Caco-2 (cell line): ENCODE measurements around the gene PIKFYVE. TPM values are rescaled to one million over a fixed set of nuclear protein-coding genes. Genes with fewer than 3 reads are reported as not detected.

Source experiments
- BruUV-seq: library from RNA; stranded (reverse); fragments of 400-500 nt; replicated peaks from 2 replicates; lab custom pipeline; 2021; lab: Mats Ljungman, UMichigan
- CTCF ChIA-PET: fragments of 300-600 bp; sonication (Branson Sonifier 250); formaldehyde crosslinking; loops from one replicate; lab custom pipeline; 2022; ENCODE audit warnings: antibody characterized with exemption; lab: Charles Lee
- POLR2A ChIA-PET: fragments of 300-600 bp; sonication (Branson Sonifier 250); formaldehyde crosslinking; loops from one replicate; lab custom pipeline; 2022; ENCODE audit warnings: antibody characterized with exemption; lab: Charles Lee
- DNase-seq, 2 experiments: peaks; one replicate each; pipeline versions ENCODE4 v3.0.0 to v3.0.0-alpha.2; 2020 to 2022
- H3K27me3 ChIP-seq: replicated peaks from 2 replicates; pipeline ENCODE4 v1.6.0; 2011; ENCODE audit warnings: low read length; ENCODE audit not compliant: control insufficient read depth, insufficient read depth
- H3K36me3 ChIP-seq: 2 replicates; pipeline ENCODE4 v1.5.1; 2011; ENCODE audit warnings: low read length; ENCODE audit not compliant: control insufficient read depth, insufficient read depth
- H3K4me1 ChIP-seq: fragments of 250-450 bp; sonication (Bioruptor Pico); 2 replicates; pipeline ENCODE4 v1.5.1; 2020; ENCODE audit warnings: mild to moderate bottlenecking
- H3K4me3 ChIP-seq: 2 replicates; pipeline ENCODE4 v1.5.1; 2011; ENCODE audit warnings: low read depth, mild to moderate bottlenecking, control low read depth, low read length
- H3K9me3 ChIP-seq: fragments of 250-450 bp; sonication (Bioruptor Pico); 2 replicates; pipeline ENCODE4 v1.5.1; 2020; ENCODE audit warnings: mild to moderate bottlenecking, moderate library complexity
- H3K27ac Mint-ChIP-seq: one replicate; pipeline ENCODE4 v1.8.0; 2022; ENCODE audit warnings: mixed read lengths; ENCODE audit not compliant: unreplicated experiment
- H3K27me3 Mint-ChIP-seq: one replicate; pipeline ENCODE4 v1.8.0; 2022; ENCODE audit warnings: mixed read lengths; ENCODE audit not compliant: insufficient read depth, unreplicated experiment
- H3K36me3 Mint-ChIP-seq: one replicate; pipeline ENCODE4 v1.8.0; 2022; ENCODE audit warnings: mild to moderate bottlenecking, mixed read lengths; ENCODE audit not compliant: insufficient read depth, unreplicated experiment
- H3K4me1 Mint-ChIP-seq: one replicate; pipeline ENCODE4 v1.8.0; 2022; ENCODE audit warnings: low read depth, mixed read lengths; ENCODE audit not compliant: unreplicated experiment
- H3K4me3 Mint-ChIP-seq: one replicate; pipeline ENCODE4 v1.8.0; 2022; ENCODE audit warnings: mild to moderate bottlenecking, moderate library complexity, mixed read lengths; ENCODE audit not compliant: unreplicated experiment
- H3K9me3 Mint-ChIP-seq: one replicate; pipeline ENCODE4 v1.8.0; 2022; ENCODE audit warnings: mixed read lengths; ENCODE audit not compliant: unreplicated experiment
- CTCF ChIP-seq, 2 experiments: fragments of 200-600 bp in 1 of 2; IDR thresholded peaks; 1 replicate in 1 of 2; 2 replicates in 1 of 2; pipeline versions ENCODE4 v1.5.1 to v1.8.0; 2011 to 2022; ENCODE audit warnings: antibody characterized with exemption in 1 of 2, control low read depth in 1 of 2, inconsistent platforms in 1 of 2, low read depth in 1 of 2, low read length in 1 of 2, mild to moderate bottlenecking in 1 of 2, moderate library complexity in 1 of 2; ENCODE audit not compliant: insufficient read depth in 1 of 2, severe bottlenecking in 1 of 2, unreplicated experiment in 1 of 2
- intact Hi-C: fragments of 100-400 bp; cut with micrococcal nuclease; formaldehyde crosslinking; loops from one replicate; pipeline ENCODE4 v1.10.0; 2022; ENCODE audit not compliant: unreplicated experiment
- total RNA-seq: library from RNA; stranded (reverse); gene quantifications from 2 replicates; pipeline ENCODE4 v1.2.3, GENCODE V29; 2022

The PIKFYVE gene
- total RNA-seq, 1 experiment from 2014 or later = 31.2 TPM

GRCh38 chr2:208379192-208379591, 113.1 kb downstream of the PIKFYVE start:
- Histone ChIP-seq H3K4me1 (no peaks in the 10 kb centered on the region), H3K4me3 (no peak overlapping the region), H3K9me3 (no peaks in the 10 kb centered on the region; the same call in 1 of the 2 replicates), H3K36me3 (no peaks in the 10 kb centered on the region), H3K27me3 (no peaks in the 10 kb centered on the region)
- Mint-ChIP-seq H3K4me3 (no peak overlapping the region), H3K27ac (no peak overlapping the region), H3K9me3 (no peaks in the 10 kb centered on the region), H3K4me1 (peaks cover 6% of the 10 kb centered on the region), H3K27me3 (peaks cover 5% of the 10 kb centered on the region), H3K36me3 (no peaks in the 10 kb centered on the region)
- ChIA-PET CTCF (no interaction called here), POLR2A (no interaction called here)
- DNase-seq = no peak
- TF ChIP-seq CTCF (IDR thresholded peaks at IDR 0.05; ENCODE audit: insufficient read depth in 1 of 2, low read depth in 1 of 2, low read length in 1 of 2, severe bottlenecking in 1 of 2, unreplicated experiment in 1 of 2) = no peak
- intact Hi-C loops = no loop called here
- BruUV-seq = no TSS peak

- POLR2A ChIA-PET = no interaction called here
- Histone ChIP-seq H3K4me1 (no peaks in the 10 kb centered on the region), H3K9me3 (no peaks in the 10 kb centered on the region; the same call in 1 of the 2 replicates), H3K27me3 (no peaks in the 10 kb centered on the region), H3K4me3 (no peak overlapping the region), H3K36me3 (no peaks in the 10 kb centered on the region)
- Mint-ChIP-seq H3K4me3 (no peak overlapping the region), H3K9me3 (no peaks in the 10 kb centered on the region), H3K27ac (no peak overlapping the region), H3K36me3 (no peaks in the 10 kb centered on the region), H3K4me1 (peaks cover 6% of the 10 kb centered on the region), H3K27me3 (peaks cover 8% of the 10 kb centered on the region)
- no peak for TF ChIP-seq CTCF (IDR thresholded peaks at IDR 0.05; ENCODE audit: insufficient read depth in 1 of 2, low read depth in 1 of 2, low read length in 1 of 2, severe bottlenecking in 1 of 2, unreplicated experiment in 1 of 2)
- BruUV-seq = no TSS peak
- intact Hi-C loops = no loop called here
- CTCF ChIA-PET = no interaction called here
- no peak for DNase-seq
Observed at GRCh38 chr2:208384637-208385036, 118.6 kb downstream of the PIKFYVE start.

- H3K27ac Mint-ChIP-seq = no peak overlapping the region
- H3K9me3 Mint-ChIP-seq = no peaks in the 10 kb centered on the region
- no peak overlapping the region for H3K4me3 Mint-ChIP-seq
- H3K36me3 Mint-ChIP-seq = no peaks in the 10 kb centered on the region
- CTCF ChIA-PET = no interaction called here
- Histone ChIP-seq H3K9me3 (no peaks in the 10 kb centered on the region), H3K4me3 (no peak overlapping the region), H3K36me3 (no peaks in the 10 kb centered on the region), H3K27me3 (no peaks in the 10 kb centered on the region), H3K4me1 (no peaks in the 10 kb centered on the region)
- H3K27me3 Mint-ChIP-seq = peaks cover 8% of the 10 kb centered on the region
- H3K4me1 Mint-ChIP-seq = peaks cover 4% of the 10 kb centered on the region
- POLR2A ChIA-PET = no interaction called here
- BruUV-seq = no TSS peak
- intact Hi-C loops = no loop called here
- DNase-seq = no peak
- TF ChIP-seq CTCF (IDR thresholded peaks at IDR 0.05; ENCODE audit: insufficient read depth in 1 of 2, low read depth in 1 of 2, low read length in 1 of 2, severe bottlenecking in 1 of 2, unreplicated experiment in 1 of 2) = no peak
Observed at GRCh38 chr2:208386541-208386940, 120.5 kb downstream of the PIKFYVE start.
